HAP-1 (cell line): ENCODE results near the gene CEP95.
"Not testable (repeated sequence)": the region's sequence is repeated elsewhere in the genome, so short reads cannot be mapped to it uniquely, and the experiment has no call there.

ENCODE experiments used
- DNase-seq, 2 experiments: peaks; one replicate each; pipeline ENCODE4 v3.0.0-alpha.2; 2016 to 2020; ENCODE audit warnings: low spot score in 2 of 2
- H3K27me3 ChIP-seq: fragments of 250-450 bp; sonication (Bioruptor Pico); 2 replicates; pipeline ENCODE4 v1.5.1; 2020; ENCODE audit warnings: low read depth, mild to moderate bottlenecking, moderate library complexity
- H3K36me3 ChIP-seq: fragments of 250-450 bp; sonication (Bioruptor Pico); replicated peaks from 2 replicates; pipeline ENCODE4 v1.5.1; 2020; ENCODE audit warnings: mild to moderate bottlenecking
- H3K4me1 ChIP-seq: fragments of 250-450 bp; sonication (Bioruptor Pico); 2 replicates; pipeline ENCODE4 v1.5.1; 2020; ENCODE audit warnings: mild to moderate bottlenecking
- H3K4me3 ChIP-seq: fragments of 250-450 bp; sonication (Bioruptor Pico); 2 replicates; pipeline ENCODE4 v1.5.1; 2020; ENCODE audit warnings: mild to moderate bottlenecking, moderate library complexity
- H3K9me3 ChIP-seq: fragments of 250-450 bp; sonication (Bioruptor Pico); 2 replicates; pipeline ENCODE4 v1.5.1; 2020; ENCODE audit warnings: mild to moderate bottlenecking, moderate library complexity
- in situ Hi-C: fragments of 300-500 bp; cut with MboI; formaldehyde crosslinking; loops from 3 replicates; pipeline ENCODE4 v1.14.3; 2020; ENCODE audit warnings: low sequenced_read_pairs, inconsistent platforms, mixed read lengths

Gene CEP95

GRCh38 chr17:64484380-64484779 lies 22.4 kb upstream of the CEP95 start:
- H3K27me3 ChIP-seq, result no peaks in the 10 kb centered on the region
- DNase-seq, result no peak
- H3K4me1 ChIP-seq, result no peaks in the 10 kb centered on the region
- in situ Hi-C loops, result no loop called here
- peaks cover 61% of the 10 kb centered on the region for H3K36me3 ChIP-seq
- H3K9me3 ChIP-seq, result no peaks in the 10 kb centered on the region
- H3K4me3 ChIP-seq, result no peak overlapping the region

GRCh38 chr17:64488301-64488700 lies 18.5 kb upstream of the CEP95 start:
- H3K9me3 ChIP-seq, result no peaks in the 10 kb centered on the region
- no peak overlapping the region for H3K4me3 ChIP-seq
- peaks cover 69% of the 10 kb centered on the region for H3K36me3 ChIP-seq
- no peaks in the 10 kb centered on the region for H3K27me3 ChIP-seq
- no peak for DNase-seq
- H3K4me1 ChIP-seq, result no peaks in the 10 kb centered on the region
- in situ Hi-C loops, result no loop called here

- in situ Hi-C loops, result loop anchor here (10.0 kb wide), 1 partner anchor 66 kb away; no protein-coding TSS in a partner anchor
- Histone ChIP-seq H3K4me3 (no peak overlapping the region), H3K36me3 (peaks cover 46% of the 10 kb centered on the region), H3K4me1 (no peaks in the 10 kb centered on the region), H3K9me3 (no peaks in the 10 kb centered on the region), H3K27me3 (no peaks in the 10 kb centered on the region)
- DNase-seq, result peak in 1 of 2 experiments; percentile 55
Observed at GRCh38 chr17:64491034-64491860, 15.5 kb upstream of the CEP95 start.

GRCh38 chr17:64491994-64492393 lies 14.8 kb upstream of the CEP95 start:
- Histone ChIP-seq H3K9me3 (no peaks in the 10 kb centered on the region), H3K27me3 (no peaks in the 10 kb centered on the region), H3K4me3 (no peak overlapping the region), H3K4me1 (no peaks in the 10 kb centered on the region), H3K36me3 (peaks cover 42% of the 10 kb centered on the region)
- DNase-seq, result no peak
- in situ Hi-C loops, result loop anchor here (10.0 kb wide), 1 partner anchor 67 kb away; no protein-coding TSS in a partner anchor

- in situ Hi-C loops, result loop anchor here (10.0 kb wide), 1 partner anchor 68 kb away; no protein-coding TSS in a partner anchor
- no peaks in the 10 kb centered on the region for H3K9me3 ChIP-seq
- H3K4me1 ChIP-seq, result peaks cover 5% of the 10 kb centered on the region
- no peaks in the 10 kb centered on the region for H3K27me3 ChIP-seq
- H3K4me3 ChIP-seq, result no peak overlapping the region
- peaks cover 39% of the 10 kb centered on the region for H3K36me3 ChIP-seq
- DNase-seq, result no peak
Observed at GRCh38 chr17:64492481-64493109, 14.2 kb upstream of the CEP95 start.

GRCh38 chr17:64494121-64494520 lies 12.7 kb upstream of the CEP95 start:
- Histone ChIP-seq H3K36me3 (peaks cover 50% of the 10 kb centered on the region), H3K9me3 (no peaks in the 10 kb centered on the region), H3K4me1 (peaks cover 10% of the 10 kb centered on the region), H3K4me3 (peak overlapping the region; percentile 69), H3K27me3 (no peaks in the 10 kb centered on the region)
- DNase-seq, result no peak
- in situ Hi-C loops, result loop anchor here (10.0 kb wide), 1 partner anchor 69 kb away; no protein-coding TSS in a partner anchor

- H3K9me3 ChIP-seq, H3K27me3 ChIP-seq, DNase-seq: not testable (repeated sequence)
- H3K4me1 ChIP-seq, result peaks cover 15% of the 10 kb centered on the region
- H3K4me3 ChIP-seq, result peak overlapping the region; percentile 69
- in situ Hi-C loops, result loop anchor here (10.0 kb wide), 1 partner anchor 70 kb away; no protein-coding TSS in a partner anchor
- H3K36me3 ChIP-seq, result peaks cover 52% of the 10 kb centered on the region
Observed at GRCh38 chr17:64495300-64495699, 11.5 kb upstream of the CEP95 start.

GRCh38 chr17:64496348-64496785 lies 10.4 kb upstream of the CEP95 start:
- Histone ChIP-seq H3K4me3 (peak overlapping the region; percentile 69), H3K9me3 (no peaks in the 10 kb centered on the region), H3K4me1 (peaks cover 15% of the 10 kb centered on the region), H3K27me3 (no peaks in the 10 kb centered on the region), H3K36me3 (peaks cover 52% of the 10 kb centered on the region)
- in situ Hi-C loops, result loop anchor here (10.0 kb wide), 1 partner anchor 72 kb away; no protein-coding TSS in a partner anchor
- DNase-seq, result peak in 1 of 2 experiments; percentile 27

GRCh38 chr17:64496786-64497564 lies 9.8 kb upstream of the CEP95 start, which contains the start of gene POLG2:
POLG2 (minus strand) TSS chr17:64497054; CDS start chr17:64496968, 86 bp downstream.
- Histone ChIP-seq H3K4me3 (peak within 1 kb of the TSS; percentile 69), H3K4me1 (peaks cover 15% of the 10 kb centered on the region), H3K27me3 (no peaks in the 10 kb centered on the region), H3K36me3 (peaks cover 54% of the 10 kb centered on the region), H3K9me3 (no peaks in the 10 kb centered on the region)
- in situ Hi-C loops, result loop anchor here (10.0 kb wide), 1 partner anchor 72 kb away; no protein-coding TSS in a partner anchor
- DNase-seq, result peak; percentile 90 to 96

GRCh38 chr17:64497565-64498035 lies 9.2 kb upstream of the CEP95 start:
- Histone ChIP-seq H3K27me3 (no peaks in the 10 kb centered on the region), H3K36me3 (peaks cover 54% of the 10 kb centered on the region), H3K9me3 (no peaks in the 10 kb centered on the region), H3K4me1 (peaks cover 15% of the 10 kb centered on the region), H3K4me3 (peak overlapping the region; percentile 69)
- in situ Hi-C loops, result loop anchor here (10.0 kb wide), 1 partner anchor 73 kb away; no protein-coding TSS in a partner anchor
- no peak for DNase-seq

- Histone ChIP-seq H3K36me3 (peaks cover 57% of the 10 kb centered on the region), H3K4me3 (no peak overlapping the region), H3K27me3 (no peaks in the 10 kb centered on the region), H3K9me3 (no peaks in the 10 kb centered on the region), H3K4me1 (peaks cover 15% of the 10 kb centered on the region)
- in situ Hi-C loops, result loop anchor here (10.0 kb wide), 1 partner anchor 74 kb away; no protein-coding TSS in a partner anchor
- no peak for DNase-seq
Observed at GRCh38 chr17:64498308-64499203, 8.2 kb upstream of the CEP95 start.

- no peak for DNase-seq
- Histone ChIP-seq H3K4me3 (no peak overlapping the region), H3K36me3 (peaks cover 71% of the 10 kb centered on the region), H3K27me3 (no peaks in the 10 kb centered on the region), H3K9me3 (no peaks in the 10 kb centered on the region), H3K4me1 (peaks cover 21% of the 10 kb centered on the region)
- in situ Hi-C loops, result loop anchor here (10.0 to 25.0 kb wide), 2 partner anchors 75 to 688 kb away; no protein-coding TSS in a partner anchor
Observed at GRCh38 chr17:64499805-64500486, 6.8 kb upstream of the CEP95 start.
